Fibroblast of gingiva (primary cell): ENCODE data around the gene SPEF2.
A peak's percentile ranks its signal among the peaks of the same experiment; 100 is the strongest.

ENCODE experiments used
- DNase-seq: peaks from one replicate; pipeline ENCODE4 v3.0.0-alpha.2; 2011; ENCODE audit warnings: low read depth

SPEF2 gene

GRCh38 chr5:35707659-35708058 is 90.0 kb downstream of the SPEF2 start:
- no peak for DNase-seq

- no peak for DNase-seq
Observed at GRCh38 chr5:35709688-35710087, 92.0 kb downstream of the SPEF2 start.

DNA sequence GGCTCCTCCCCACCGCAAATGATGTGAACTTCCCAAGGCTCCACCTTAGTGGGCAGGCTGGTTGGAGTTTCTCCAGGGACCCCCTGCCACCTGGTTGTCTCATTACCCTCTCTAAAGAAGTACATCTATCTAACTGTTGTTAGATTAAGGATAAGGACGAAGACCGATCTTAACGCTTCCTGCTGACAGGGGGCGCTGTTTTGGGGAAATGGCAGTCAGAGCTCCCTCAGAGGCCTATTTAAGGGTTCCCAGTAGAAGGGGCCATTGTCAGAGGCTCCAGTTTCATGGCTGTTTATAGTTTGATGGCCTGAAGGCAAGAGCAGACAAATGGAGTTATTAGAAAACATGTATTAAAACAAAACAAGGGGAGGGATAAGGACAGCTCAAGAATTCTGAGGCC is 100.1 kb downstream of the SPEF2 start:
- no peak for DNase-seq

GRCh38 chr5:35735718-35736117 is 118.1 kb downstream of the SPEF2 start:
- DNase-seq: no peak

DNA sequence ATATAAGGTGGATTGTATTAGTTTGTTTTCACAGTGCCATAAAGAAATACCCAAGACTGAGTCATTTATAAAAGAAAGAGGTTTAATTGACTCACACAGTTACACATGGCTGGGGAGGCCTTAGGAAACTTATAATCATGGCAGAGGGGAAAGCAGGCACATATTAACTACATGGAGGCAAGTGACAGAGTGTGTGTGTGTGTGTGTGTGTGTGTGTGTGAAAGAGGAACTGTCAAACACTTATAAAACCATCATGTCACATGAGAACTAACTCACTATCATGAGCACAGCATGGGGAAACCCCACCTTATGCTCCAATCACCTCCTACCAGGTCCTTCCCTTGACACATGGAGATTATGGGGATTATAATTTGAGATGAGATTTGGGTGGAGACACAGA is 118.6 kb downstream of the SPEF2 start:
- no peak for DNase-seq

DNA sequence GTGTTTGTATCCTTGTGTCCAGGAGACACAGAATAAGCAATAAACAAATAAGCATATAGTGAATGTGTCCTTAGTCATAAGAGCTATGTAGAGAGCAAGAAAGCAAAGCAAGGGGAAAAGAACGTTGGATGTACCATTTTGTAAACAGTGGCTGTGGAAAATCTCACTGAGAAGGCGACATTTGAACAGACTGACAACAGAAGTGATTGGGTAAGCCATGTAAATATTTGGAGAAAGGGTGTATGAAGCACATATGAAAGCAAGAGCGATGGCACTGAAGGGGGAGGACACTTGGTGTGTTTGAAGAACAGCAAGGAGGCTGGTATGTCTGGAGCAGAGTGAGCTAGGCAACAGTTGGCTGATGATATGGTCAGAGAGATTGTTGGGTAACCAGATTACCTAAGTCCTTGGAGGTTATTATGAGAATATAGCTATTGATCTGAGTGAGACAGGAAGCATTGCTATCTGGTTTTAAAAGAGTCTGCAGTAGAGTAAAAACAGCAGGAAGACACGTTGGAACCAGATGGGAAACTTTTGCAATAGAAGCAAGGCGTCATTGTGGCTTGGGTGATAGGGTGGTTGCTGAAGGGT is 123.6 kb downstream of the SPEF2 start:
- DNase-seq: peak; percentile 73

- DNase-seq: no peak
Observed at GRCh38 chr5:35741971-35742370, 124.3 kb downstream of the SPEF2 start.

DNA sequence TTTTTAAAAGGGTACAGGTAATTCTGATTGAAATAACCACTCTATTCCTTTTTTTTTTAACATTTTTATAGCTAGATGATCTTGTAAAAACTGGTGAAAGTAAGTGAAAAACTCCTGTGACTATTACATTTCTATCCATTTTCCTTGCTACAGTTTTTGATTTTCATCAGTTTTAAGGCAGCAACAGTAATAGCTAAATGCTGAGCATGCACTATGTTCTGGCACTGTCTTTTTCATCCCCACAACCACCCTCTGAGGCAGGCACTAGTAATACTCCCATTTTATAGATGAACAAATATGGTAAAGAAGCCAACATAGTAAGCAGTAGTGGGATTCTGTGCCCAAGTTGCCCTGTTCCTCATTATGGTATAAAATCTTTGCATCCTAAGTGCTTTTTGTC is 126.0 kb downstream of the SPEF2 start:
- no peak for DNase-seq

GRCh38 chr5:35745193-35745592 is 127.5 kb downstream of the SPEF2 start:
- DNase-seq: no peak

DNA sequence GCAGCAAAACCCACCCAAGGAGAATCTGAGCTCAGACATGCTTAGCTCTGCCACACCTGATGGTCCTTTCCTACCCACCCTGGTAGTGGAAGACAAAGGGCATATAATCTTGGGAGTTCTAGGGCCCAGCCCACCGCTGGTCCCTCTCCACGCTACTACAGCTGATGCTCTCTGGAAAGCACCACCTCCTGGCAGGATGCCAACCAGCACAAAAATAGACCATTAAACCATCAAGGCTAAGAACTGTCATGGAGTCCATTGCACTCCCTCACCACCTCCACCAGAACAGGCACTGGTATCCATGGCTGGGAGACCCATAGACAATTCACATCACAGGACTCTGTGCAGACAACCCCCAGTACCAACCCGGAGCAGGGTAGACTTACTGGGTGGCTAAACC is 128.0 kb downstream of the SPEF2 start:
- DNase-seq: no peak

- no peak for DNase-seq
Observed at GRCh38 chr5:35752012-35752411, 134.3 kb downstream of the SPEF2 start.

DNA sequence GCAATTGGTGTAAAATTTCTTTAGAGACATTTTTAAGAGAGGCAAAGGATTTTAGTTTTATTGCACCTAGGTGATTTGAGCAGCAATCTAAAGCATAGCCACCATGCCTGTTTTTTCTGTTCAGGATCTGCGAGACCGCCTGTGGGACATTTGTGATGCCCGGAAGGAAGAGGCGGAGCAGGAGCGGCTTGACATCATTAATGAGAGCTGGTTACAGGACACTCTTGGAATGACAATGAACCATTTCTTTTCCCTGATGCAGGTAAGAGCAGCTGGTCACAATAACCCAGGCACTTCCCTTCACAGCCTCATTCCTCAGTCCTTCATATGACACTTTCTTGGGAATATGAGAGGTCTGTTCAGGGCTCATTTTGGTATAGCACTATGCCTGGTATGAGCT is 135.8 kb downstream of the SPEF2 start:
- no peak for DNase-seq

GRCh38 chr5:35754481-35754880 is 136.8 kb downstream of the SPEF2 start:
- DNase-seq: no peak

DNA sequence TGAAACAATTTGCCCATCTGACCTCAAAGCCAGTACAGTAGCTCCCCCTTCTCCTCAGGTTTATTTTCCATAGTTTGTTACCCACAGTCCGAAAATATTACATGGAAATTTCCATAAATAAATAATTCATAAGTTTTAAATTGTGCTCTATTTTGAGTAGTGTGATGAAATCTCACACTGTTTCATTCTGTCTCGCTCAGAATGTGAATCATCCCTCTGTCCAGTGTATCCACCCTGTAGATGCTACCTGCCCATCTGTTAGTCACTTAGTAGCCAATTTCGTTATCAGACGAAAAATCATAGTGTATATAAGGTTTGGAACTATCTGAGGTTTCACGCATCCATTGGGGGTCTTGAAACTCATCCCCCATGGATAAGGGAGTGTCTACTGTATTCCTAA is 138.3 kb downstream of the SPEF2 start:
- DNase-seq: no peak

GRCh38 chr5:35758151-35758724 is 140.6 kb downstream of the SPEF2 start:
- DNase-seq: no peak

DNA sequence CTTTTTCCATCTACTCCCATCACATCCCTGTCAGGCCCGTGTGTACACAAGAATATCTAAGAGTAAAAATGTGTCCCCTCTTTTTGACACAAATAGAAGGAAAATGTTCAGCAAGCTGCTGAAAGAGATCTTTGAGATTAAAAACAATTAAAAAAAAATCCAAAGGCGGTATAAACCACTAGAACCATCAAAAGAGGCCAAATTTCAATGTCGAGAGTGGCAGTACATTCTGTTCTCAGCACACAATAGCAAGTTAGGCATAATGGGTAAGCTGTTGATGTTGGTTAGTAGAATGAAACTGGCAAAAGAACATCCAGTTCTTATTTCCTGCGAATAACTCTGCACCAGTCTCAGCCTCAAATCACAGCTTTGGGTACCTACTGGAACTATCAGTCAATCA is 143.9 kb downstream of the SPEF2 start:
- DNase-seq: no peak

- DNase-seq: no peak
Observed at GRCh38 chr5:35762368-35762767, 144.7 kb downstream of the SPEF2 start.

GRCh38 chr5:35765921-35766320 is 148.3 kb downstream of the SPEF2 start:
- no peak for DNase-seq

GRCh38 chr5:35771300-35771699 is 153.6 kb downstream of the SPEF2 start:
- DNase-seq: peak; percentile 93

- no peak for DNase-seq
Observed at GRCh38 chr5:35771839-35772238, 154.2 kb downstream of the SPEF2 start.

- DNase-seq: peak; percentile 31
Observed at GRCh38 chr5:35773967-35774366, 156.3 kb downstream of the SPEF2 start.

DNA sequence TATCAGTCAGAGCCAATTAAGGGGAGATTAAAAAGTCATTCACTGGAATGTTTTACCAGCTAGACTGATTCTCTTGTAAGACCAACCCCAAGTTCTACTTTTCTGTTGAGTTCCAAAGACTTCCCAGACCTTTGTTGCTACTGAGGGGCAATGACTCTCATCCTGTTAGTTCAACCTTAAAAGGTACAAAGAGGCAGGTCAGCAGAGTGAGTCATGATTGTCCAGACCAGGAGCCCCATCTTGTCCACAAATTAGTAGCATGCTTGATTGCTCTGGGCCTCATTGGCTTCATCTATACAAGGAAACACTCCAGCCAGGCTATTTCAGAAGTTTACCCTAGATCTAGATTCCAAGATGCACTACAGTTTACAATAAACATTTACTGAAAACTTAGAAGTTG is 159.1 kb downstream of the SPEF2 start:
- no peak for DNase-seq

- peak; percentile 82 for DNase-seq
Observed at GRCh38 chr5:35777358-35778087, 159.9 kb downstream of the SPEF2 start.
